BLaER1 (cell line): ENCODE results near the gene ERBIN.

Experiments used
- H3K27ac ChIP-seq: shearing (Covaris generic); formaldehyde crosslinking; 2 replicates; pipeline ENCODE4 v1.8.1; 2022
- H3K27me3 ChIP-seq: shearing (Covaris generic); formaldehyde crosslinking; 2 replicates; pipeline ENCODE4 v1.8.1; 2022
- H3K36me3 ChIP-seq: shearing (Covaris generic); formaldehyde crosslinking; 2 replicates; pipeline ENCODE4 v1.8.1; 2022
- H3K4me1 ChIP-seq: shearing (Covaris generic); formaldehyde crosslinking; 2 replicates; pipeline ENCODE4 v1.8.1; 2022
- H3K4me2 ChIP-seq: shearing (Covaris generic); formaldehyde crosslinking; 2 replicates; pipeline ENCODE4 v1.8.1; 2022
- H3K4me3 ChIP-seq: shearing (Covaris generic); formaldehyde crosslinking; 2 replicates; pipeline ENCODE4 v1.8.1; 2022
- H3K9ac ChIP-seq: shearing (Covaris generic); formaldehyde crosslinking; 2 replicates; pipeline ENCODE4 v1.8.1; 2022
- H3K9me3 ChIP-seq: shearing (Covaris generic); formaldehyde crosslinking; 2 replicates; pipeline ENCODE4 v1.8.1; 2022
- H4K20me1 ChIP-seq: shearing (Covaris generic); formaldehyde crosslinking; 2 replicates; pipeline ENCODE4 v1.8.1; 2022
- Cebpa-rat ChIP-seq: shearing (Covaris generic); IDR thresholded peaks from 2 replicates; pipeline ENCODE4 v1.8.1; 2022

The ERBIN gene

GRCh38 chr5:65978251-65978650 is 51.9 kb downstream of the ERBIN start:
- no peak for TF ChIP-seq Cebpa-rat

GRCh38 chr5:65981548-65981947 is 55.2 kb downstream of the ERBIN start:
- H3K9me3 ChIP-seq: peaks cover 41% of the 10 kb centered on the region
- peaks cover 48% of the 10 kb centered on the region for H3K36me3 ChIP-seq
- no peak overlapping the region for H3K4me3 ChIP-seq
- no peaks in the 10 kb centered on the region for H3K4me1 ChIP-seq
- H4K20me1 ChIP-seq: peaks cover 72% of the 10 kb centered on the region
- no peak overlapping the region for H3K9ac ChIP-seq
- no peaks in the 10 kb centered on the region for H3K27me3 ChIP-seq
- H3K4me2 ChIP-seq: no peak overlapping the region
- no peak for TF ChIP-seq Cebpa-rat
- H3K27ac ChIP-seq: no peak overlapping the region

More at GRCh38 chr5:65978251-65978650, 51.9 kb downstream of the ERBIN start:
- no peak overlapping the region for H3K4me2 ChIP-seq
- H3K27ac ChIP-seq: no peak overlapping the region
- peaks cover 65% of the 10 kb centered on the region for H4K20me1 ChIP-seq
- H3K4me3 ChIP-seq: no peak overlapping the region
- H3K36me3 ChIP-seq: peaks cover 61% of the 10 kb centered on the region
- no peaks in the 10 kb centered on the region for H3K27me3 ChIP-seq
- no peaks in the 10 kb centered on the region for H3K4me1 ChIP-seq
- H3K9ac ChIP-seq: no peak overlapping the region
- peaks cover 66% of the 10 kb centered on the region for H3K9me3 ChIP-seq

GRCh38 chr5:65981969-65982619 is 55.7 kb downstream of the ERBIN start:
- Histone ChIP-seq H3K4me2 (no peak overlapping the region), H4K20me1 (peaks cover 77% of the 10 kb centered on the region), H3K4me3 (no peak overlapping the region), H3K27me3 (no peaks in the 10 kb centered on the region), H3K9ac (no peak overlapping the region), H3K36me3 (peaks cover 52% of the 10 kb centered on the region), H3K4me1 (0 out of 2 replicates have a peak, but pooled peaks cover under 1% of the 10 kb centered on the region), H3K27ac (no peak overlapping the region), H3K9me3 (peaks cover 41% of the 10 kb centered on the region)
- TF ChIP-seq Cebpa-rat: no peak

GRCh38 chr5:65982635-65983034 is 56.3 kb downstream of the ERBIN start:
- H3K4me3 ChIP-seq: no peak overlapping the region
- no peak overlapping the region for H3K4me2 ChIP-seq
- no peaks in the 10 kb centered on the region for H3K27me3 ChIP-seq
- 0 out of 2 replicates have a peak, but pooled peaks cover 6% of the 10 kb centered on the region for H3K4me1 ChIP-seq
- no peak for TF ChIP-seq Cebpa-rat
- H3K27ac ChIP-seq: no peak overlapping the region
- H4K20me1 ChIP-seq: peaks cover 83% of the 10 kb centered on the region
- peaks cover 40% of the 10 kb centered on the region for H3K9me3 ChIP-seq
- peaks cover 58% of the 10 kb centered on the region for H3K36me3 ChIP-seq
- H3K9ac ChIP-seq: no peak overlapping the region

- H3K9me3 ChIP-seq: peaks cover 24% of the 10 kb centered on the region
- H3K9ac ChIP-seq: no peak overlapping the region
- no peak overlapping the region for H3K27ac ChIP-seq
- no peak overlapping the region for H3K4me3 ChIP-seq
- TF ChIP-seq Cebpa-rat: no peak
- peaks cover 22% of the 10 kb centered on the region for H3K4me1 ChIP-seq
- no peak overlapping the region for H3K4me2 ChIP-seq
- peaks cover 45% of the 10 kb centered on the region for H3K36me3 ChIP-seq
- H4K20me1 ChIP-seq: peaks cover 85% of the 10 kb centered on the region
- no peaks in the 10 kb centered on the region for H3K27me3 ChIP-seq
Observed at GRCh38 chr5:65984098-65984885, 57.9 kb downstream of the ERBIN start.

- no peak for TF ChIP-seq Cebpa-rat
- Histone ChIP-seq H3K27ac (no peak overlapping the region), H3K4me3 (no peak overlapping the region)
Observed at GRCh38 chr5:65986050-65986451, 59.7 kb downstream of the ERBIN start.

GRCh38 chr5:65986796-65987195 is 60.4 kb downstream of the ERBIN start:
- Histone ChIP-seq H3K27ac (no peak overlapping the region), H4K20me1 (peaks cover 92% of the 10 kb centered on the region), H3K27me3 (no peaks in the 10 kb centered on the region), H3K9ac (no peak overlapping the region), H3K36me3 (peaks cover 48% of the 10 kb centered on the region), H3K4me2 (no peak overlapping the region), H3K9me3 (peaks cover 15% of the 10 kb centered on the region; the same call in 1 of the 2 replicates), H3K4me1 (peaks cover 25% of the 10 kb centered on the region), H3K4me3 (no peak overlapping the region)
- no peak for TF ChIP-seq Cebpa-rat

More at GRCh38 chr5:65986050-65986451, 59.7 kb downstream of the ERBIN start:
- H3K9me3 ChIP-seq: peaks cover 17% of the 10 kb centered on the region; the same call in 1 of the 2 replicates
- H3K27me3 ChIP-seq: no peaks in the 10 kb centered on the region
- peaks cover 49% of the 10 kb centered on the region for H3K36me3 ChIP-seq
- no peak overlapping the region for H3K9ac ChIP-seq
- no peak overlapping the region for H3K4me2 ChIP-seq
- peaks cover 25% of the 10 kb centered on the region for H3K4me1 ChIP-seq
- peaks cover 96% of the 10 kb centered on the region for H4K20me1 ChIP-seq

GRCh38 chr5:65987982-65988381 is 61.6 kb downstream of the ERBIN start:
- H3K27ac ChIP-seq: no peak overlapping the region
- H3K9ac ChIP-seq: no peak overlapping the region
- H3K36me3 ChIP-seq: peaks cover 52% of the 10 kb centered on the region
- H3K4me3 ChIP-seq: no peak overlapping the region
- H3K9me3 ChIP-seq: 0 out of 2 replicates have a peak, but pooled peaks cover 10% of the 10 kb centered on the region
- no peaks in the 10 kb centered on the region for H3K27me3 ChIP-seq
- peaks cover 90% of the 10 kb centered on the region for H4K20me1 ChIP-seq
- TF ChIP-seq Cebpa-rat: no peak
- H3K4me1 ChIP-seq: peaks cover 25% of the 10 kb centered on the region
- H3K4me2 ChIP-seq: 0 out of 2 replicates have a peak overlapping the region, but pooled peaks have one; percentile 1

- no peaks in the 10 kb centered on the region for H3K27me3 ChIP-seq
- no peak overlapping the region for H3K27ac ChIP-seq
- H3K4me1 ChIP-seq: peaks cover 25% of the 10 kb centered on the region
- TF ChIP-seq Cebpa-rat: no peak
- peaks cover 82% of the 10 kb centered on the region for H4K20me1 ChIP-seq
- H3K9ac ChIP-seq: no peak overlapping the region
- peak overlapping the region; percentile 17; the same call in 1 of the 2 replicates for H3K4me2 ChIP-seq
- H3K9me3 ChIP-seq: 0 out of 2 replicates have a peak, but pooled peaks cover 4% of the 10 kb centered on the region
- H3K4me3 ChIP-seq: no peak overlapping the region
- peaks cover 48% of the 10 kb centered on the region for H3K36me3 ChIP-seq
Observed at GRCh38 chr5:65989158-65989557, 62.8 kb downstream of the ERBIN start.

- Histone ChIP-seq H3K9me3 (no peaks in the 10 kb centered on the region), H3K27ac (no peak overlapping the region), H3K36me3 (peaks cover 53% of the 10 kb centered on the region), H4K20me1 (peaks cover 74% of the 10 kb centered on the region), H3K4me3 (no peak overlapping the region), H3K27me3 (no peaks in the 10 kb centered on the region), H3K4me2 (no peak overlapping the region), H3K9ac (no peak overlapping the region), H3K4me1 (peaks cover 18% of the 10 kb centered on the region)
- TF ChIP-seq Cebpa-rat: no peak
Observed at GRCh38 chr5:65992630-65993029, 66.3 kb downstream of the ERBIN start.
